H9 (cell line): ENCODE results near the gene ACAP1. TPM values are rescaled to one million over a fixed set of nuclear protein-coding genes. Genes with fewer than 3 reads are reported as not detected.
A peak's percentile ranks its signal among the peaks of the same experiment; 100 is the strongest.

ENCODE experiments used
- DNase-seq: peaks from one replicate; pipeline ENCODE4 v3.0.0-alpha.2; 2017
- H2AFZ ChIP-seq: one replicate; pipeline ENCODE4 v1.6.1; 2013; ENCODE audit warnings: mild to moderate bottlenecking, low read length, control low read depth, moderate library complexity
- H2AK5ac ChIP-seq: 2 replicates; pipeline ENCODE4 v1.6.1; 2013; ENCODE audit warnings: low read length, control low read depth, mixed read lengths; ENCODE audit not compliant: insufficient read length
- H2BK120ac ChIP-seq: one replicate; pipeline ENCODE4 v1.6.1; 2013; ENCODE audit warnings: low read depth, mild to moderate bottlenecking, low read length, control low read depth, inconsistent platforms; ENCODE audit not compliant: poor library complexity, severe bottlenecking
- H2BK12ac ChIP-seq: 2 replicates; pipeline ENCODE4 v1.6.1; 2013; ENCODE audit warnings: low read length, control low read depth, mixed read lengths, low read depth; ENCODE audit not compliant: insufficient read length
- H2BK15ac ChIP-seq: 2 replicates; pipeline ENCODE4 v1.6.1; 2013; ENCODE audit warnings: low read depth, low read length, control low read depth
- H2BK20ac ChIP-seq: one replicate; pipeline ENCODE4 v1.6.1; 2013; ENCODE audit warnings: low read depth, mild to moderate bottlenecking, low read length, control low read depth, inconsistent platforms; ENCODE audit not compliant: poor library complexity, severe bottlenecking
- H2BK5ac ChIP-seq: 2 replicates; pipeline ENCODE4 v1.6.1; 2013; ENCODE audit warnings: low read length, control low read depth, mixed read lengths; ENCODE audit not compliant: insufficient read length
- H3K14ac ChIP-seq: 2 replicates; pipeline ENCODE4 v1.6.1; 2013; ENCODE audit warnings: low read length, control low read depth; ENCODE audit not compliant: insufficient read depth
- H3K18ac ChIP-seq: 2 replicates; pipeline ENCODE4 v1.6.1; 2013; ENCODE audit warnings: low read depth, mild to moderate bottlenecking, mixed read lengths, low read length, control low read depth; ENCODE audit not compliant: insufficient read length
- H3K23ac ChIP-seq: 2 replicates; pipeline ENCODE4 v1.6.1; 2013; ENCODE audit warnings: low read length, control low read depth, mixed read lengths, low read depth; ENCODE audit not compliant: insufficient read length
- H3K23me2 ChIP-seq: 2 replicates; pipeline ENCODE4 v1.6.1; 2013; ENCODE audit warnings: low read depth, mild to moderate bottlenecking, mixed read lengths, low read length, control low read depth; ENCODE audit not compliant: insufficient read length, poor library complexity, severe bottlenecking
- H3K27ac ChIP-seq: 2 replicates; pipeline ENCODE4 v1.5.1; 2013; ENCODE audit warnings: low read length, control low read depth, mixed read lengths, low read depth; ENCODE audit not compliant: insufficient read length
- H3K27me3 ChIP-seq: 2 replicates; pipeline ENCODE4 v1.6.1; 2013; ENCODE audit warnings: low read length, control low read depth, inconsistent platforms; ENCODE audit not compliant: insufficient read depth
- H3K4ac ChIP-seq: 2 replicates; pipeline ENCODE4 v1.6.1; 2013; ENCODE audit warnings: low read depth, mild to moderate bottlenecking, control low read depth, inconsistent platforms, low read length, moderate library complexity
- H3K4me1 ChIP-seq: 2 replicates; pipeline ENCODE4 v1.6.1; 2013; ENCODE audit warnings: low read length, control low read depth, inconsistent platforms; ENCODE audit not compliant: insufficient read depth
- H3K4me2 ChIP-seq: 2 replicates; pipeline ENCODE4 v1.6.1; 2013; ENCODE audit warnings: low read length, control low read depth, mixed read lengths; ENCODE audit not compliant: insufficient read length, insufficient read depth
- H3K56ac ChIP-seq: 2 replicates; pipeline ENCODE4 v1.6.1; 2013; ENCODE audit warnings: low read depth, mild to moderate bottlenecking, mixed read lengths, low read length, control low read depth; ENCODE audit not compliant: insufficient read length
- H3K79me1 ChIP-seq: 2 replicates; pipeline ENCODE4 v1.6.1; 2013; ENCODE audit warnings: low read depth, mild to moderate bottlenecking, moderate library complexity, low read length, control low read depth, inconsistent platforms; ENCODE audit not compliant: insufficient read depth, poor library complexity, severe bottlenecking
- H3K79me2 ChIP-seq: 2 replicates; pipeline ENCODE4 v1.6.1; 2013; ENCODE audit warnings: low read length, control low read depth, inconsistent platforms; ENCODE audit not compliant: insufficient read depth
- H3K9ac ChIP-seq: 2 replicates; pipeline ENCODE4 v1.6.1; 2013; ENCODE audit warnings: low read length, control low read depth, mixed read lengths; ENCODE audit not compliant: insufficient read length; ENCODE audit errors: extremely low read depth
- H3K9me3 ChIP-seq: one replicate; pipeline ENCODE4 v1.6.1; 2013; ENCODE audit warnings: low read depth, low read length, inconsistent platforms; ENCODE audit not compliant: control insufficient read depth
- H3T11ph ChIP-seq: one replicate; pipeline ENCODE4 v1.6.1; 2013; ENCODE audit warnings: mild to moderate bottlenecking, low read length, control low read depth, inconsistent platforms
- H4K20me1 ChIP-seq: one replicate; pipeline ENCODE4 v1.6.1; 2013; ENCODE audit not compliant: control insufficient read depth, insufficient read length, insufficient read depth
- H4K5ac ChIP-seq: 2 replicates; pipeline ENCODE4 v1.6.1; 2013; ENCODE audit warnings: low read depth, mild to moderate bottlenecking, mixed read lengths, low read length, control low read depth; ENCODE audit not compliant: insufficient read length
- H4K8ac ChIP-seq: replicated peaks from 2 replicates; pipeline ENCODE4 v1.6.1; 2013; ENCODE audit warnings: low read length, control low read depth, mixed read lengths, low read depth; ENCODE audit not compliant: insufficient read length
- H4K91ac ChIP-seq: 2 replicates; pipeline ENCODE4 v1.6.1; 2013; ENCODE audit warnings: low read depth, mild to moderate bottlenecking, moderate library complexity, mixed read lengths, low read length, control low read depth; ENCODE audit not compliant: insufficient read length
- H3K27ac Mint-ChIP-seq, 3 experiments: 2 replicates in 2 of 3; 3 replicates in 1 of 3; pipeline ENCODE4 v1.8.0; 2020 to 2021; ENCODE audit warnings: mixed read lengths in 3 of 3, mild to moderate bottlenecking in 1 of 3, moderate library complexity in 1 of 3
- H3K27me3 Mint-ChIP-seq: 2 replicates; pipeline ENCODE4 v1.8.0; 2021; ENCODE audit warnings: low read depth, mild to moderate bottlenecking, moderate library complexity, mixed read lengths
- H3K36me3 Mint-ChIP-seq, 3 experiments: 2 replicates in 2 of 3; 3 replicates in 1 of 3; pipeline ENCODE4 v1.8.0; 2020 to 2021; ENCODE audit warnings: low read depth in 3 of 3, mixed read lengths in 3 of 3; ENCODE audit not compliant: insufficient read depth in 1 of 3
- H3K4me1 Mint-ChIP-seq, 2 experiments: 2 replicates each; pipeline ENCODE4 v1.8.0; 2020; ENCODE audit warnings: mixed read lengths in 2 of 2
- H3K4me3 Mint-ChIP-seq, 2 experiments: 2 replicates in 1 of 2; 3 replicates in 1 of 2; pipeline ENCODE4 v1.8.0; 2020 to 2021; ENCODE audit warnings: mild to moderate bottlenecking in 2 of 2, mixed read lengths in 2 of 2, moderate library complexity in 1 of 2
- H3K9me3 Mint-ChIP-seq, 2 experiments: 2 replicates in 1 of 2; 3 replicates in 1 of 2; pipeline ENCODE4 v1.8.0; 2020; ENCODE audit warnings: mild to moderate bottlenecking in 2 of 2, mixed read lengths in 2 of 2, moderate library complexity in 1 of 2
- CTCF ChIP-seq: fragments of 200-600 bp; sonication (generic); conservative IDR thresholded peaks from 3 replicates; pipeline ENCODE4 v1.8.0; 2021; ENCODE audit warnings: antibody characterized with exemption, mild to moderate bottlenecking
- WGBS: extraction: QIAGEN DNeasy Blood & Tissue Kit; methylation state at CpG from one replicate; pipeline ENCODE4 v1.1.7; 2013; ENCODE audit warnings: missing lambda C conversion rate, low lambda C conversion rate, mixed read lengths; ENCODE audit not compliant: insufficient read length; ENCODE audit errors: extremely low coverage; 5-methylcytosine and 5-hydroxymethylcytosine counted together
- total RNA-seq: library from RNA; stranded (reverse); gene quantifications from 2 replicates; pipeline ENCODE4 v1.2.1, GENCODE V29; 2021

ACAP1 gene
- total RNA-seq, 1 experiment from 2014 or later: 18.2 TPM

GRCh38 chr17:7347630-7348477 lies 11.5 kb downstream of the ACAP1 start:
- H3K9ac ChIP-seq: no peak overlapping the region
- no peak overlapping the region for H2AK5ac ChIP-seq
- H3K79me2 ChIP-seq: no peaks in the 10 kb centered on the region
- no CpG with 5 or more reads among the region's 19 CpGs for WGBS
- no peaks in the 10 kb centered on the region for H4K20me1 ChIP-seq
- no peak overlapping the region for H3K23ac ChIP-seq
- peaks cover 12% of the 10 kb centered on the region for H3K23me2 ChIP-seq
- TF ChIP-seq CTCF: no peak
- 0 out of 2 replicates have a peak, but pooled peaks cover 2% of the 10 kb centered on the region for H3K4me1 ChIP-seq
- H3K18ac ChIP-seq: no peak overlapping the region
- no peak overlapping the region for H3K4ac ChIP-seq
- H3K79me1 ChIP-seq: no peaks in the 10 kb centered on the region
- peak overlapping the region in 1 of 3 experiments; percentile 40; a peak in 1 of 7 replicates for H3K27ac Mint-ChIP-seq
- H2BK120ac ChIP-seq: no peak overlapping the region
- no peak overlapping the region for H2BK20ac ChIP-seq
- no peak overlapping the region for H3K56ac ChIP-seq
- peaks cover 5% of the 10 kb centered on the region for H3K27me3 Mint-ChIP-seq
- H3K27ac ChIP-seq: no peak overlapping the region
- H4K5ac ChIP-seq: no peak overlapping the region
- peaks cover 0 to 2% (median 0%) of the 10 kb centered on the region in 3 experiments; a peak in 2 of 7 replicates for H3K36me3 Mint-ChIP-seq
- no peak overlapping the region for H2BK15ac ChIP-seq
- H3K9me3 Mint-ChIP-seq: no peaks in the 10 kb centered on the region
- H2BK5ac ChIP-seq: no peak overlapping the region
- no peaks in the 10 kb centered on the region for H3K27me3 ChIP-seq
- H2BK12ac ChIP-seq: no peak overlapping the region
- H4K8ac ChIP-seq: no peak overlapping the region
- no peaks in the 10 kb centered on the region for H3K9me3 ChIP-seq
- H2AFZ ChIP-seq: no peak overlapping the region
- no peak overlapping the region for H3K4me2 ChIP-seq
- H3T11ph ChIP-seq: no peak overlapping the region
- no peak for DNase-seq
- H3K4me1 Mint-ChIP-seq: peaks cover 18 to 20% of the 10 kb centered on the region in 2 experiments
- no peak overlapping the region for H4K91ac ChIP-seq
- H3K4me3 Mint-ChIP-seq: peak overlapping the region in 1 of 2 experiments; percentile 40; a peak in 1 of 5 replicates
- no peak overlapping the region for H3K14ac ChIP-seq
